Measurements from ENCODE around the gene ZNF605. TPM values are rescaled to one million over a fixed set of nuclear protein-coding genes. Genes with fewer than 3 reads are reported as not detected.

The ZNF605 gene
- total and polyA plus RNA-seq, 2 of the 8 experiments (the other 6 are each of a cell fraction or from before 2014, with no cell fraction given) = 3.6 to 20.3 TPM

GRCh38 chr12:132972374-132972773, 16.3 kb upstream of the ZNF605 start:
- Histone ChIP-seq H3K9ac (replicated peaks in 1 of 4; ENCODE audit: extremely low read depth in 1 of 4, low read depth in 3 of 4, low read length in 3 of 4) (no peak overlapping the region), H3K36me3 (ENCODE audit: control insufficient read depth in 2 of 4, insufficient read depth in 4 of 4, low read length in 3 of 4) (no peaks in the 10 kb centered on the region), H2BK120ac (replicated peaks; ENCODE audit: low read depth, low read length) (no peak overlapping the region), H2AFZ (ENCODE audit: low read length) (no peak overlapping the region), H3K79me2 (ENCODE audit: control insufficient read depth in 1 of 2, insufficient read depth in 2 of 2, low read length in 2 of 2) (no peaks in the 10 kb centered on the region), H3K23ac (ENCODE audit: insufficient read length) (no peak overlapping the region), H3K27me3 (replicated peaks in 1 of 4; ENCODE audit: control insufficient read depth in 3 of 4, extremely low read depth in 1 of 4, insufficient read depth in 3 of 4, low read length in 3 of 4) (no peaks in the 10 kb centered on the region), H3K23me2 (ENCODE audit: low read depth, low read length) (no peaks in the 10 kb centered on the region), H2BK5ac (ENCODE audit: low read depth, low read length) (no peak overlapping the region), H2BK20ac (ENCODE audit: low read length) (no peak overlapping the region), H2BK15ac (ENCODE audit: low read length) (no peak overlapping the region), H4K91ac (replicated peaks; ENCODE audit: insufficient read length, low read length) (no peak overlapping the region), H3K9me3 (ENCODE audit: insufficient read depth in 2 of 2, low read depth in 1 of 2, low read length in 1 of 2) (peaks cover 60 to 69% of the 10 kb centered on the region in 2 experiments), H3K4me2 (ENCODE audit: insufficient read depth in 1 of 2, low read depth in 2 of 2, low read length in 2 of 2) (no peak overlapping the region), H2AK5ac (ENCODE audit: low read depth, low read length) (no peak overlapping the region), H4K20me1 (replicated peaks in 1 of 2; ENCODE audit: control insufficient read depth in 1 of 2, insufficient read depth in 2 of 2, low read length in 2 of 2) (no peaks in the 10 kb centered on the region), H3K27ac (ENCODE audit: low read depth, low read length) (no peak overlapping the region), H2BK12ac (ENCODE audit: low read depth, low read length) (no peak overlapping the region), H3K56ac (replicated peaks; ENCODE audit: insufficient read length, low read depth, low read length) (no peak overlapping the region), H3K4me1 (replicated peaks in 1 of 4; ENCODE audit: control insufficient read depth in 3 of 4, insufficient read depth in 4 of 4, low read length in 3 of 4) (no peaks in the 10 kb centered on the region), H4K5ac (ENCODE audit: insufficient read length, low read depth, low read length) (no peak overlapping the region), H3K4me3 (ENCODE audit: extremely low read depth in 1 of 4, insufficient read depth in 2 of 4, low read depth in 3 of 4, low read length in 4 of 4) (no peak overlapping the region), H3K14ac (ENCODE audit: insufficient read length) (no peak overlapping the region), H4K8ac (ENCODE audit: extremely low read depth, insufficient read depth, low read length) (no peak overlapping the region), H3K79me1 (ENCODE audit: low read depth, low read length) (no peaks in the 10 kb centered on the region), H3K4ac (replicated peaks; ENCODE audit: insufficient read length, low read depth, low read length) (no peak overlapping the region), H3K18ac (ENCODE audit: extremely low read depth, low read length) (no peak overlapping the region)
- FAIRE-seq (no peak), DNase-seq (ENCODE audit: low read depth in 1 of 2, low spot score in 2 of 2) (no peak)
- 67% methylated on average over 1 of the region's 1 CpG; no CpG with 5 or more reads in 1 of the 2 experiments for WGBS, 2 experiments (ENCODE audit: extremely low coverage in 1 of 2, insufficient coverage in 1 of 2, insufficient read length in 1 of 2, insufficient replicate concordance in 2 of 2, low coverage in 1 of 2, low lambda C conversion rate in 2 of 2, missing lambda C conversion rate in 1 of 2)
- ChIA-PET CTCF (ENCODE audit: partially characterized antibody) (interaction anchor here (1.3 kb wide), 1 partner anchor 10 kb away, joined by 7 read pairs; no protein-coding TSS in a partner anchor), POLR2A (ENCODE audit: partially characterized antibody) (interaction anchor here (1.5 kb wide), 1 partner anchor 65 kb away, joined by 6 read pairs; the partner anchor contains the start of gene ZNF84)
- TF ChIP-seq USF2 (IDR thresholded peaks at IDR 0.05; ENCODE audit: low read length) (no peak), JUND (IDR thresholded peaks at IDR 0.05; ENCODE audit: low read length) (no peak), EGR1 (IDR thresholded peaks at IDR 0.05; ENCODE audit: borderline replicate concordance, low read depth, low read length) (no peak), PHF8 (conservative IDR thresholded peaks at IDR 0.05; ENCODE audit: low read depth, low read length) (no peak), CEBPB (IDR thresholded peaks at IDR 0.05; ENCODE audit: low read depth, low read length) (no peak), TCF12 (IDR thresholded peaks at IDR 0.05; ENCODE audit: low read depth, low read length) (no peak), TBP (IDR thresholded peaks at IDR 0.05; ENCODE audit: low read depth, low read length) (no peak), KDM1A (IDR thresholded peaks at IDR 0.05; ENCODE audit: borderline replicate concordance, low read length) (no peak)
- TF ChIP-seq, protein P1, sequence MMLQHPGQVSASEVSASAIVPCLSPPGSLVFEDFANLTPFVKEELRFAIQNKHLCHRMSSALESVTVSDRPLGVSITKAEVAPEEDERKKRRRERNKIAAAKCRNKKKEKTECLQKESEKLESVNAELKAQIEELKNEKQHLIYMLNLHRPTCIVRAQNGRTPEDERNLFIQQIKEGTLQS (IDR thresholded peaks at IDR 0.05; ENCODE audit: insufficient read depth, low read depth, low read length) = no peak
